ENCODE results near the gene FLYWCH1.

FLYWCH1 gene

GRCh38 chr16:2981899-2982250 lies 70.1 kb downstream of the FLYWCH1 start:
- no peak for DNase-seq (ENCODE audit: low read depth in 4 of 4, low spot score in 1 of 4)

- no peak for DNase-seq (ENCODE audit: low read depth in 4 of 4, low spot score in 1 of 4)
Measured at GRCh38 chr16:2982402-2982801, 70.7 kb downstream of the FLYWCH1 start.

GRCh38 chr16:2983706-2984136 lies 72.0 kb downstream of the FLYWCH1 start:
- peak; percentile 47 to 72 (median 53) for DNase-seq (ENCODE audit: low read depth in 4 of 4, low spot score in 1 of 4)

DNA sequence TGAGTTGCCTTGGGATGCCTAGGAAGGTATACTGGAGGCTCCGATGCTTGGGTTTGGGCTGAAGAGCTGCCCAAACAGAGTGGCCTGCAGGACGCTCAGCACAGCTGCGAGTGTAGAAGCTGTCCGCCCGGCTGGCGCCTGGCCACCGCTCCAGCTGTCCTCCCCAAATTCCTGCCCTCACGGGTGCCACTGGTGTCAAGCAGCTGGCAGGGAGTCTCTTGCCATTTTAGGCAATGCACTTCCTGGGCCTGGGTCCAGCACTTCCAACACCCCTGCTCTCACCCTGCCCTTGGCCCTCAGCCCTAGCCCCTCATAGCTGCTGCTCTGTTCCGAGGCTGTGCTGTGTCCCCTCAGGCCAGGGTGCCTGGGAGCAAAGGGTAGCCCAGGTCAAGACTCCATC lies 73.7 kb downstream of the FLYWCH1 start:
- DNase-seq (ENCODE audit: low read depth in 4 of 4, low spot score in 1 of 4), result no peak

- no peak for DNase-seq (ENCODE audit: low read depth in 4 of 4, low spot score in 1 of 4)
Measured at GRCh38 chr16:2985893-2986355, 74.2 kb downstream of the FLYWCH1 start.

DNA sequence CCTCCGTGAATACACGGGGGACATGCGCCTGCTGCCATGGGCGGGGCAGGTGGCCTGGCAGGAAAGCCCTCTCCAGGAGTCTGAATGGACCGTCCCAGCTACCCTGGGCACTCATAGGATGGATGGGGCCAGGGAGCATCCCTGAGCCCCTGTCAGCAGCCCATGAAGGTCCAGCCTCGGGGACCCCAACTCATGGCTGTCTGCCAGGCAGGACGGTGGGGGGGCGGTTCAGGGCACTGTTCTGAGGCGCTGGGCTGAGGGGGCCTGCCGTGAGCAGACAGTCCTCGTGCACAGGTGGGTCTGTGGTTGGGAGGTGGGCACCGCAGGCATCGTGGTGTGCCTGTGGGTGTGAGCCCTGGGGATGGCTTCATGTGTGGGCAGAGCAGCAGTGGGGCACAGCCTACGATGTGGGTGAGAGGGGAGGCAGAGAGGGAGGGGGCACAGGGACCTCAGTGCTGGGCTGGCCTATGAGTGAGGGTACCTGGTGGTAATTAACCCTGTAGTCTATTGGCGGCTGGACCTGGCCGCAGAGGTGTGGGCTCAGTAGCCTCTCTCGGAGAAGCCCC lies 75.0 kb downstream of the FLYWCH1 start:
- DNase-seq (ENCODE audit: low read depth in 4 of 4, low spot score in 1 of 4), result no peak

DNA sequence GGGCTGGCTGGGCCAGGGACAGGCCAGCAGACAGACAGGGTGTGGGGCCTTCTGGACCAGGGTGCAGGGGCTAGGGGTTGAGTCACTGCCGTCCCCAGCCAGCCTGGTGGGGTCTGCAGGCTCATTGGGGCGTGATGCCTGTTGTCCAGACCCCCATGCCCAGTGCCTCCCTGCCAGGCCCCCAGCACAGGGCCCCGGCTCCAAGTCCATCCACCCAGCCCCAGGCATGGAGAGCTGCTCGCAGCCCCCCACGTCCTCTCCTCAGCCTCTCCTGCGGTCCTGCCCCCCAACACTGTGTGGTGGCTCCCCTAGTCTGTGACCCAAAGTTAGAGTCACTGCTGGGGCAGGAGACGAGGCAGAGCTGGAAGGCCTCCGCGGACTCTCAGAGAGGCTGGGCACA lies 75.6 kb downstream of the FLYWCH1 start:
- no peak for DNase-seq (ENCODE audit: low read depth in 4 of 4, low spot score in 1 of 4)

- DNase-seq (ENCODE audit: low read depth in 4 of 4, low spot score in 1 of 4), result no peak
Measured at GRCh38 chr16:2987833-2988232, 76.1 kb downstream of the FLYWCH1 start.

DNA sequence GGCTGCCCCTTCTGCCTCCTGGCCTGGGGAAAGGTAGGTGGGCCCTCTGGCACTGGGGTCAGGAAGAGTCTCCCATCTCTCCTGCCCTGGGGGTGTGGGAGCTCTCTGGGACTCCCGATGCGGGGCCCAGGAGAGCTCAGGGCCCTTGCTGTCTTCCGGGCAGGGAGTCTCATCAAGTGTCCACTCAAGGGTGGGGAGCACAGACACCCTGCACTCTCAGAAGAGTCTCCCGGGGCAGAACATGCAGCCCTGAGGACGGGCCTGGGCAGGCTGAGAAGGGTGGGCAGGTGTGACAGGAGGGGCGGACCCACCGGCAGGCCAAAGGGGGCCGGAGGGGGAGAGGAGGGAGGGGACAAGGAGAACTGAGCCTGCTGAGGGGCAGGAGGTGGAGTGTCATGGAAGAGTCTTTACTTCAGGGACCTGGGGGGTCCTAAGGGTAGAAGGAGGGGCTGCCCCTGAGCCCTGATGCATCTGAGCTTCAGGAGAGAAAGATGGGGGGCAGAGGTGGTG lies 76.9 kb downstream of the FLYWCH1 start:
- DNase-seq (ENCODE audit: low read depth in 4 of 4, low spot score in 1 of 4), result no peak

DNA sequence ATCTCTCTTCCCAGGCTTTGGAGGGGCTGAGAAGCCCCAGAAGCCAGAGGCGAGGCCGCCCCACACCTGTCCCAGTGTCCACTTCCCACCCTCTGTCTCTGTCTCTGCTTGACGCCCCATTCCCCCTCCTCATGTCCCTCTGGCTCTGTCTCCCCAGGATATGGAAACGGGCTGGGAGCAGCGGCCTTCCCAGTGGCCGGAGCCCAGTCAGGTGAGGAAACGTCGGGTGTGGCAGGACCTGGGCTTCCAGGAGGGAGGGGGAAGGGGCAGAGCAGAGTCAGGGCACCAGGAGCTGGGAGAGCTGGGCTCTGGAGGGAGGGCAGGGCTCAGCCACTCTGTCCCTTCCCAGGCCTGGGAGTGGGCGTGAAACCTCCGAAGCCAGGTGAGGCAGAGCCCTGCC lies 79.2 kb downstream of the FLYWCH1 start:
- no peak for DNase-seq (ENCODE audit: low read depth in 4 of 4, low spot score in 1 of 4)

GRCh38 chr16:2991566-2992261 lies 80.0 kb downstream of the FLYWCH1 start:
- no peak for DNase-seq (ENCODE audit: low read depth in 4 of 4, low spot score in 1 of 4)

DNA sequence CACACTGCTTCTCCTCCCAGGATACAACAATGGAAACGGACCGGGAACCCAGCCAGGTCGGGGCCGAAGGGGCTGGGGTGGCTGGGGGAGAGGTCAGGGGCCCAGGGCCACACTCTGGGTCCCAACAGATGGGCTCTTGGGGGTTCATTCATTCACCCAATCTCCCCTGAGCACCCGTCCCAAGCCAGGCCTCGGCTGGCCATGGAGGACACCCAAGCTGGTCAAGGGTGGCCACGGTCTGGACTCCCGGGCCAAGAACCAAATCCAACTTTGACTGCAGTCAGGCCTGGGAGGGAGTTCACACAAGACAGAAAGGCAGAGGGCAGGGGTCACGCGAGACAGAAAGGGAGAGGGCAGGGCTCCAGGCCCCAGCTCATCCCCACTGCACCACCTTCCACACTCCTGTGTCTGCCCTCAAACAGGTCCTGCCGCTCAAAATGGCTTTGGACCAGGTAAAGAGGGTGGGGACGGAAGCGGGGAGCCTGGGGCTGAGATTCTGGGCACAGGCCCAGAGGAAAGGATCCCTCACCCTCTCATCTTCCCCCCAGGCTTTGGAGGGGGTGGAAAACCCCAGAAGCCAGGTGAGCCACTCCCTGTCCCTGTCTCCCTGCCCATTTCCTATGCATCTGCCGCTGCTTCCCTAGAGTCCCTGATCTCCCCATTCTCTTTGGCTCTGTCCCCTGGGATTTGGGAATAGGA lies 80.8 kb downstream of the FLYWCH1 start:
- DNase-seq (ENCODE audit: low read depth in 4 of 4, low spot score in 1 of 4), result no peak

DNA sequence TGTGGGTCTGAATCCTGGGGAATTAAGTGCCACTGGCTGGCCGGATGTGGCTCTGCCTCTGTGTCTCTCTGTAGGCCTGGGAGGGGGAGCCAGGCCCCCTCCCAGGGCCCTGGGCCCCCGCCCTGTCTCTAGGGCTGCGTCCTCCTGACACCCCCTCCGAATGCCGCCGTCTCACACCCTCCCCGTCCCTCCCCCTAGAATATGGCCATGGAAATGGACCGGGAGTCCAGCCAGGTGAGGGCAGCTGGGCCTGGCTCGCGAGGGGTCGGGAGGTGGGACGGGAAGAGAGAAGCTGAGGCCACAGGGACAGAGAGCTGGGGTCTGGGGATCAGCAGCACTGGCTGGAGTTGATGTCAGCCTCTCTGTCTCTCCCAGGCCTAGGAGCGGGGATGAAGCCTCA lies 84.6 kb downstream of the FLYWCH1 start:
- DNase-seq (ENCODE audit: low read depth in 4 of 4, low spot score in 1 of 4), result no peak

GRCh38 chr16:2999929-3000328 lies 88.2 kb downstream of the FLYWCH1 start:
- DNase-seq (ENCODE audit: low read depth in 4 of 4, low spot score in 1 of 4), result no peak

DNA sequence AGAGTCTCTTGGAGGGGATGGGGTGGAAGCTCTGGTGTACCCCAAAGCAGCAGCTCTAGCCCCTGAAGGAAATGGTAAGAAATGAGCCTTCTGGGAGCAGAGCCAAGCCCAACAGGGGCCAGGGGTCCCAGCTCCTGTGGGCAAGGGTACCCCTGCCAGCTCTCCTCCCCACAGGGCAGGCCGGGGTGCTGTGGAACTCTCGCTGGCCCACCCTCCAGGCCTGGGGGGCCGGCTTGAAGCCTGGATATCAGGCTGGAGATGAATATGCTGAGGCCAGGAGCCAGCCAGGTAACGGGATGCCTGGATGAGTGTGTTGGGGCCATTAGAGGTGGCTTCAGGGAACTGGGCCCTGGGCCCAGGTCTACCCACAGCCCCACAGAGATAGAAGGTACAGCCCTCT lies 88.8 kb downstream of the FLYWCH1 start:
- no peak for DNase-seq (ENCODE audit: low read depth in 4 of 4, low spot score in 1 of 4)
